ENCODE data around the gene NABP1.

Gene NABP1

GRCh38 chr2:191677646-191678436 lies at the start of gene NABP1:
Gene NABP1, plus strand, starts transcription at chr2:191678136. Its CDS starts 479 bp downstream, at chr2:191678615.
- DNase-seq (ENCODE audit: low read depth), result peak; percentile 99
- no peak for TF ChIP-seq CTCF (IDR thresholded peaks at IDR 0.05; ENCODE audit: insufficient read depth, low read depth, low read length, missing control alignments)

GRCh38 chr2:191629001-191629453 lies 48.9 kb upstream of the NABP1 start:
- H3K4me3 ChIP-seq (ENCODE audit: low read length), result no peak overlapping the region
- no peak for TF ChIP-seq CTCF (IDR thresholded peaks at IDR 0.05; ENCODE audit: insufficient read depth, low read depth, low read length, missing control alignments)
- DNase-seq (ENCODE audit: low read depth), result no peak

More at GRCh38 chr2:191677646-191678436, at the start of gene NABP1:
- H3K4me3 ChIP-seq (ENCODE audit: low read length), result peak within 1 kb of the TSS; percentile 74

- no peak for TF ChIP-seq CTCF (IDR thresholded peaks at IDR 0.05; ENCODE audit: insufficient read depth, low read depth, low read length, missing control alignments)
- no peak for DNase-seq (ENCODE audit: low read depth)
Observed at GRCh38 chr2:191629976-191630712, 47.8 kb upstream of the NABP1 start.

GRCh38 chr2:191631754-191632153 lies 46.2 kb upstream of the NABP1 start:
- H3K4me3 ChIP-seq (ENCODE audit: low read length), result no peak overlapping the region
- DNase-seq (ENCODE audit: low read depth), result peak; percentile 92
- TF ChIP-seq CTCF (IDR thresholded peaks at IDR 0.05; ENCODE audit: insufficient read depth, low read depth, low read length, missing control alignments), result no peak

More at GRCh38 chr2:191629976-191630712, 47.8 kb upstream of the NABP1 start:
- H3K4me3 ChIP-seq (ENCODE audit: low read length), result no peak overlapping the region

GRCh38 chr2:191632426-191632825 lies 45.5 kb upstream of the NABP1 start:
- TF ChIP-seq CTCF (IDR thresholded peaks at IDR 0.05; ENCODE audit: insufficient read depth, low read depth, low read length, missing control alignments), result no peak
- no peak for DNase-seq (ENCODE audit: low read depth)

GRCh38 chr2:191634791-191635190 lies 43.1 kb upstream of the NABP1 start:
- no peak for DNase-seq (ENCODE audit: low read depth)
- TF ChIP-seq CTCF (IDR thresholded peaks at IDR 0.05; ENCODE audit: insufficient read depth, low read depth, low read length, missing control alignments), result no peak
- no peak overlapping the region for H3K4me3 ChIP-seq (ENCODE audit: low read length)

More at GRCh38 chr2:191632426-191632825, 45.5 kb upstream of the NABP1 start:
- H3K4me3 ChIP-seq (ENCODE audit: low read length), result no peak overlapping the region
